LHCN-M2 (cell line): ENCODE measurements around the gene CCDC78. TPM values are rescaled to one million over a fixed set of nuclear protein-coding genes. Genes with fewer than 3 reads are reported as not detected.

Experiments
- DNase-seq: peaks from one replicate; pipeline ENCODE4 v3.0.0-alpha.2; 2012; ENCODE audit warnings: low read depth
- total RNA-seq: library from RNA; depleted of rRNA; stranded (reverse); fragments of >200 nt; gene quantifications from 2 replicates; pipeline ENCODE4 v1.2.3, GENCODE V29; 2014

CCDC78 gene
- total RNA-seq, 1 experiment from 2014 or later = 5.1 TPM

- DNase-seq = peak; percentile 60
Measured at GRCh38 chr16:711548-712320, 14.5 kb downstream of the CCDC78 start.

GRCh38 chr16:711084-711483 lies 15.2 kb downstream of the CCDC78 start:
- DNase-seq = no peak

- DNase-seq = no peak
Measured at GRCh38 chr16:710500-711075, 15.7 kb downstream of the CCDC78 start.

GRCh38 chr16:709566-710499 lies 16.4 kb downstream of the CCDC78 start:
- peak; percentile 93 for DNase-seq

DNA sequence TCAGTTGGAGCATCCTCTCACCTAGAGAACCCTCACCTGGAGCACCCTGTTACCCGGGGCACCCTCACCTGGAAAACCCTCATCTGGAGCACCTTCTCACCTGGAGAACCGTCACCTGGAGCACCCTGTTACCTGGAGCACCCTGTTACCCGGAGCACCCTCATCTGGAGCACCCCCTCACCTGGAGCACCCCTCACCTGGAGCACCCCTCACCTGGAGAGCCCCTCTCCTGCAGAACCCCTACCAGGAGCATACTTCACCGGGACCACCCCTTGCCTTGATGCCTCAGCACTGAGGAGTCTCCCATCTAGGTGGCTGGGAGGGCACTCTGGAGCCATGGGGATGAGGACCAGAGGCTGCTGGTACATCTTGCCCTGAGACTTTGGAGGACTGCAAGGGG lies 17.3 kb downstream of the CCDC78 start:
- no peak for DNase-seq

DNA sequence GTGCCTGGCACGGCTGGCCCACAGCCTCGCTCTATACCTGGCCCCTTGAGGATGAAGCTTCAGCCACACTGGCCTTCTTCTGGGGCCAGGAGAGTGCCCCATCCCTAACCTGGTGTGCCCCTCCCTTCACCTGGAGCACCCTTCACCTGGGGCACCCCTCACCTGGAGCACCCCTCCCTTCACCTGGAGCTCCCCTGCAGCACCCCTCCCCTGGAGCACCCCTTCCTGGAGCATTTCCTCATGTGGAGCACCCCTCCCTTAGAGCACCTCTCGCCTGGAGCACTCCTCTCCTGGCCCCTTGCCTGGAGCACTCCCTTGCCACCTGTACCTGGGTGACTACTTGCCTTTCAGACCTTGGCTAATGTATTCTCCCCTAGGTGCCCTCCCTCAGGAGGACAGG lies 18.2 kb downstream of the CCDC78 start:
- DNase-seq = no peak

- peak; percentile 22 for DNase-seq
Measured at GRCh38 chr16:707062-707538, 19.1 kb downstream of the CCDC78 start.

GRCh38 chr16:706189-707061 lies 19.8 kb downstream of the CCDC78 start:
- DNase-seq = no peak

GRCh38 chr16:705431-706188 lies 20.6 kb downstream of the CCDC78 start, which contains the start of gene FBXL16:
Gene FBXL16 (minus strand): TSS chr16:705801. CDS start chr16:697405, 8,396 bp downstream.
- no peak for DNase-seq

- no peak for DNase-seq
Measured at GRCh38 chr16:704552-705380, 21.5 kb downstream of the CCDC78 start.

DNA sequence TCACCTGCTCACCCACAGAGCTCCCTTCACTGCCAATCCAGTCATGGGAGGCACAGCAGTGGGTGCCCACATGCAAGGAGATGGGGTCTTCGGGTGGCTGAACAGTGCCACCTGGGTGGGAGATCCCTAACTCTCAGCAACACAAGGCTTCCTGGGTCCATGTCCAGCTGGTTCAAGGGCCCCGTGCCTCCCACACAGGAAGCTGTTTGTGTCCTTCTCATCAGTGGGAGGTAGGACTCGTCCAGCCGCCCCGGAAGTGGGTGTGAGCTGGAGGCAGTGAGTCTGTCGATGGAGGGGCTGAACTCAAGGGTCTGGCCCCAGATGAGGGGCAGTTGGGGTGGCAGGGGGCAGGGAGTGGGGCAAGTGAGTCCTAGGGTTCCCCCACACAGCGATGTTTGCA lies 22.2 kb downstream of the CCDC78 start:
- DNase-seq = no peak

GRCh38 chr16:703406-703805 lies 22.8 kb downstream of the CCDC78 start:
- DNase-seq = no peak

- no peak for DNase-seq
Measured at GRCh38 chr16:702341-702740, 23.9 kb downstream of the CCDC78 start.

DNA sequence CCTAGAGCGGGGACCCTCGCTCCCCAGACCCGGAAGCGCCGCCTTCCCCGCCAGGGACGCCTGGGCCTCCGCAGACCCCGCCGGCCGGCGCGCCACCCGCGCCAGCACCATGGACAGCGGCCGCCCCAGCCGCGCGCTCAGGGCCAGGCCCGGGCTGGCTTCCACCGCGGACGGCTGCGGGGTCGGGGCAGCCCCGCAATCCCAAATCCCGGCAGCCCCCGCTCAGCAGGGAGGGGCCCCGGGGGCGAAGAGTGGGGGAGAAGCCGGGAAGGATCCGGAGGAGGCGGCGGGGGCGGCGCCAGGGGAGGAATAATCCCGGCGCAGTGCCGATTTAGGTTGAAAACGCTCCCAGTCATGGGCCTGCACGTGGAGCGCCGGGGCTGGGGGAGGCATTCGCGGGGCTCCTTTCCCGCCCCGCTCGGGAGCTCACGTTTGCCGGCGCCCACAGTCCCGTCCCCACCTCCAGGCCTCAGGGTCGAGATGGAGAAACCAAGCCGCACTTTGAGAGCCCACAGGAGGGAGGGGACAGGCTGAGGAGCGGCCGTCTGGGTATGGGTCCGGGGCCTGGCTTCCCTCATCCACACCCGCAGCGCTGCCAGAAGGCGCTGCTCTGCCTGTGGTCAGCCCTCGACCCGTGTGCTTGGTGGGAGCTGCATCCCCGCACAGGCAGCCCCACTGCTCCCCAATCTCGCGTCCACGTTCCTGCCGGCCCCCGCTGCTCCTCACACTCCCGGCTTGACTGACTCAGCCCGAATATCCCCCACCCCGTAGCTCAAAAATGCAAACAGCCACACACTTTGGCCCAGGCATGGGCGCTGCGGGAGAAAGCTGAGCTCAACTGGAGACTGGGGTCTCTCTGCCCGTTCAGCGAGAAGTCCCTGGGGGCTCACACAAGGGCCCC lies 25.3 kb downstream of the CCDC78 start:
- DNase-seq = no peak

- no peak for DNase-seq
Measured at GRCh38 chr16:698911-699671, 27.2 kb downstream of the CCDC78 start.

DNA sequence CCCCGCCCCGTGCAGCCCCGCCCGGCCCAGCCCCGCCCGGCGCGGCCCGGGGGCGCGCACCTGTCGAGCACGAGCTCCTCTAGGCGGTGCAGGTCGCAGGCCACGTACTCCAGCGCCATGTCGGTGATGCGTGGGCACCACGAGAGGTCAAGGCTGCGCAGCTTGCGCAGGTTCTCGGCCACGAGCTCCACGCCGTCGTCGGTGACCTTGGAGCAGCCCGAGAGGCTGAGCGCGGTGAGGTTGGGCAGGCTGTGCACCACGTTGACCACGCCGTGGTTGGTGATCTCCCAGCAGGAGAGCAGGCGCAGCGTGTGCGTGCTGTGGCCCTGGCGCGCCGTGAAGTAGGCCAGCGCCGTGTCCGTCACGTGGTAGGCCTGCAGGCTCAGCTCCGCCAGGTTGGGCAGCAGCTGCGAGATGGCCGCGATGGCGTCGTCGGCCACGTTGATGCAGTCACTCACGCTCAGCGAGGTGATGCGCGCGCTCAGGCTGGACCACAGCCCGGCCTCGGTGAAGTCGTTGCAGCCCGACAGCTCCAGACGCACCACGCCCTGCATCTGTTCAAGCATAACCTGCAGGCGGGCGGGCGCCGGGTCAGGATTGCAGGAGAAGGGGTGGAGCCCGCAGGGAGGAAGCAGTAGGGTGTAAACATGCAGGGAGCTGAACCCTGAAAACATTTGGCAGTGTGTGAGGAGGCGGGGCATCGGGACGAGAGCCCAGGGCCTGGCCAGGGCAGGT lies 30.7 kb downstream of the CCDC78 start:
- no peak for DNase-seq

DNA sequence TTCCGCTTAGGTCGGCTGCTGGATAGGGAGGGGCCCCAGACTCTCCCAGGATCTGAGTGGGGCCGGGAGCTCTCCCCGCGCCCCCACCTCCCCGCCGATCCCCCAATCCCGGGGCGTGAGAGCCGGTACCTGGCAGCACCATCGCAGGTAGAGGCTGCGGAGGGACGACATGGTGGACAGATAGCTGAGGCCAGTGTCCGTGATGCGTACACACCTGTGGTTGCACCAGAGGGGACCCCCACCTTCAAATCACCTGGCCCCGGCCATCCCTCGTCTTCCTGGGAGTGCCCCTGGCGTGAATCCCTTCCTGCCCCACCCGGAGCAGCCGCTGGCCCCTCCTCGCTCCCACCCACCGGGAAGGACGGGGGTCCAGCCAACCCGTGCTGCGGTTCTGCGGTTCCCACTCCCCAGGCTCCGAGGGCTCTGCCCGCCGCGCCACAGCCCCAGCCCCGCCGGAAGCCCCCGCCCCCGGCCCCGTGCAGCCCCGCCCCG lies 31.3 kb downstream of the CCDC78 start:
- DNase-seq = no peak
